IMR-90 (cell line): ENCODE measurements around the gene FNDC1. TPM values are rescaled to one million over a fixed set of nuclear protein-coding genes. Genes with fewer than 3 reads are reported as not detected.

Experiments used
- ATAC-seq: fragments of 200-7000 bp; cut with Tn5 transposase; 2 replicates; pipeline ENCODE4 v1.9.1; 2020; ENCODE audit warnings: low read depth, mild to moderate bottlenecking, moderate library complexity
- BruUV-seq: library from RNA; stranded (reverse); fragments of 400-500 nt; replicated peaks from 2 replicates; lab custom pipeline; 2021; lab: Mats Ljungman, UMichigan
- CTCF ChIA-PET: fragments of 300-600 bp; formaldehyde crosslinking; extraction: SDS; loops from one replicate; lab custom pipeline; 2021; ENCODE audit warnings: antibody characterized with exemption; lab: Yijun Ruan, JAX
- POLR2A ChIA-PET: fragments of 300-600 bp; sonication (Branson Sonifier 250); formaldehyde crosslinking; loops from one replicate; lab custom pipeline; 2022; ENCODE audit warnings: antibody characterized with exemption; ENCODE audit not compliant: unreplicated experiment; lab: Charles Lee
- DNase-seq: peaks from one replicate; pipeline ENCODE4 v3.0.0; 2013
- H2AFZ ChIP-seq: replicated peaks from 2 replicates; pipeline ENCODE3; 2013; ENCODE audit warnings: low read length, mild to moderate bottlenecking; ENCODE audit not compliant: poor library complexity
- H2AK5ac ChIP-seq: 2 replicates; pipeline ENCODE4 v1.6.1; 2013; ENCODE audit warnings: low read depth, low read length, inconsistent platforms
- H2AK9ac ChIP-seq: replicated peaks from 2 replicates; pipeline ENCODE3; 2013; ENCODE audit warnings: mild to moderate bottlenecking, low read depth, low read length, moderate library complexity; ENCODE audit not compliant: poor library complexity
- H2BK120ac ChIP-seq: 2 replicates; pipeline ENCODE4 v1.6.1; 2013; ENCODE audit warnings: low read depth, low read length, inconsistent platforms
- H2BK15ac ChIP-seq: 3 replicates; pipeline ENCODE4 v1.6.1; 2013; ENCODE audit warnings: low read depth, low read length, inconsistent platforms
- H2BK20ac ChIP-seq: 2 replicates; pipeline ENCODE4 v1.6.1; 2013; ENCODE audit warnings: low read depth, mild to moderate bottlenecking, inconsistent platforms, low read length, moderate library complexity
- H2BK5ac ChIP-seq: 2 replicates; pipeline ENCODE4 v1.6.1; 2013; ENCODE audit warnings: mild to moderate bottlenecking, low read depth, low read length, inconsistent platforms; ENCODE audit not compliant: poor library complexity, severe bottlenecking
- H3K14ac ChIP-seq: replicated peaks from 2 replicates; pipeline ENCODE4 v1.6.1; 2013; ENCODE audit warnings: low read depth, low read length, inconsistent platforms
- H3K18ac ChIP-seq: 2 replicates; pipeline ENCODE4 v1.6.1; 2013; ENCODE audit warnings: low read depth, low read length, control low read depth
- H3K23ac ChIP-seq: 2 replicates; pipeline ENCODE4 v1.6.1; 2013; ENCODE audit warnings: low read depth, low read length, inconsistent platforms
- H3K27ac ChIP-seq: 2 replicates; pipeline ENCODE4 v1.5.1; 2013; ENCODE audit warnings: mild to moderate bottlenecking, control low read depth, low read length; ENCODE audit not compliant: insufficient read depth
- H3K27me3 ChIP-seq: 2 replicates; pipeline ENCODE4 v1.6.1; 2013; ENCODE audit warnings: low read length; ENCODE audit not compliant: control insufficient read depth, insufficient read depth
- H3K36me3 ChIP-seq: 2 replicates; pipeline ENCODE4 v1.6.1; 2013; ENCODE audit warnings: low read length, mixed read lengths; ENCODE audit not compliant: control insufficient read depth, insufficient read depth
- H3K4ac ChIP-seq: 2 replicates; pipeline ENCODE4 v1.6.1; 2013; ENCODE audit warnings: low read depth, low read length, inconsistent platforms
- H3K4me1 ChIP-seq: 2 replicates; pipeline ENCODE4 v1.6.1; 2013; ENCODE audit warnings: low read length, mixed read lengths; ENCODE audit not compliant: control insufficient read depth, insufficient read depth
- H3K4me2 ChIP-seq: 2 replicates; pipeline ENCODE4 v1.6.1; 2013; ENCODE audit warnings: low read depth, mild to moderate bottlenecking, control low read depth, low read length, moderate library complexity
- H3K4me3 ChIP-seq: 2 replicates; pipeline ENCODE4 v1.5.1; 2013; ENCODE audit warnings: low read depth, mild to moderate bottlenecking, control low read depth, low read length, moderate library complexity; ENCODE audit not compliant: insufficient read depth
- H3K56ac ChIP-seq: 2 replicates; pipeline ENCODE4 v1.6.1; 2013; ENCODE audit warnings: low read length, inconsistent platforms; ENCODE audit not compliant: insufficient read depth; ENCODE audit errors: extremely low read depth
- H3K79me1 ChIP-seq, 2 experiments: 2 replicates each; pipeline ENCODE4 v1.6.1; 2013; ENCODE audit warnings: low read length in 2 of 2, inconsistent platforms in 1 of 2, low read depth in 1 of 2
- H3K9ac ChIP-seq: 2 replicates; pipeline ENCODE4 v1.6.1; 2013; ENCODE audit warnings: low read depth, low read length, control low read depth
- H3K9me1 ChIP-seq: 2 replicates; pipeline ENCODE4 v1.6.1; 2013; ENCODE audit warnings: low read length, inconsistent platforms; ENCODE audit not compliant: insufficient read depth
- H3K9me3 ChIP-seq: 2 replicates; pipeline ENCODE4 v1.6.1; 2013; ENCODE audit warnings: low read length; ENCODE audit not compliant: control insufficient read depth, insufficient read depth
- H4K20me1 ChIP-seq: 2 replicates; pipeline ENCODE4 v1.6.1; 2013; ENCODE audit warnings: low read length, inconsistent platforms; ENCODE audit not compliant: insufficient read depth
- H4K5ac ChIP-seq: 2 replicates; pipeline ENCODE4 v1.6.1; 2013; ENCODE audit warnings: mild to moderate bottlenecking, low read depth, low read length, control low read depth
- H4K8ac ChIP-seq, 2 experiments: 2 replicates each; pipeline ENCODE4 v1.6.1; 2013; ENCODE audit warnings: low read depth in 2 of 2, low read length in 2 of 2, control low read depth in 1 of 2, inconsistent platforms in 1 of 2
- H4K91ac ChIP-seq: 2 replicates; pipeline ENCODE4 v1.6.1; 2013; ENCODE audit warnings: low read depth, low read length, inconsistent platforms; ENCODE audit not compliant: insufficient read depth
- BHLHE40 ChIP-seq: fragments of 150-350 bp; IDR thresholded peaks from 2 replicates; pipeline ENCODE4 v1.6.1; 2016; ENCODE audit warnings: mild to moderate bottlenecking, low read depth, low read length
- CEBPB ChIP-seq: IDR thresholded peaks from 2 replicates; pipeline ENCODE4 v1.6.1; 2012; ENCODE audit warnings: low read depth, low read length, improper control_type of control experiment
- CHD1 ChIP-seq: IDR thresholded peaks from 2 replicates; pipeline ENCODE4 v1.6.1; 2012; ENCODE audit warnings: low read depth, low read length, improper control_type of control experiment
- CTCF ChIP-seq: conservative IDR thresholded peaks from 2 replicates; pipeline ENCODE4 v1.5.1; 2012; ENCODE audit warnings: mild to moderate bottlenecking, low read depth, low read length, improper control_type of control experiment
- ELK1 ChIP-seq: fragments of 150-350 bp; IDR thresholded peaks from 2 replicates; pipeline ENCODE4 v1.6.1; 2016; ENCODE audit warnings: low read depth, mild to moderate bottlenecking, low read length, moderate library complexity, borderline replicate concordance
- FOS ChIP-seq: fragments of 150-350 bp; IDR thresholded peaks from 2 replicates; pipeline ENCODE4 v1.6.1; 2016; ENCODE audit warnings: low read depth, low read length
- MAFK ChIP-seq: IDR thresholded peaks from 2 replicates; pipeline ENCODE4 v1.6.1; 2012; ENCODE audit warnings: low read depth, low read length, improper control_type of control experiment
- MAZ ChIP-seq: IDR thresholded peaks from 2 replicates; pipeline ENCODE4 v1.6.1; 2012; ENCODE audit warnings: low read depth, mild to moderate bottlenecking, low read length, improper control_type of control experiment, moderate library complexity, borderline replicate concordance
- MXI1 ChIP-seq: IDR thresholded peaks from 2 replicates; pipeline ENCODE4 v1.6.1; 2012; ENCODE audit warnings: low read depth, mild to moderate bottlenecking, low read length, moderate library complexity, borderline replicate concordance
- NFE2L2 ChIP-seq: fragments of 150-350 bp; IDR thresholded peaks from 2 replicates; pipeline ENCODE4 v1.6.1; 2016; ENCODE audit warnings: low read depth, mild to moderate bottlenecking, low read length
- POLR2A ChIP-seq: IDR thresholded peaks from 2 replicates; pipeline ENCODE4 v1.6.1; 2012; ENCODE audit warnings: mild to moderate bottlenecking, low read depth, low read length
- RAD21 ChIP-seq: IDR thresholded peaks from 2 replicates; pipeline ENCODE4 v1.6.1; 2012; ENCODE audit warnings: low read length, improper control_type of control experiment
- RCOR1 ChIP-seq: IDR thresholded peaks from 2 replicates; pipeline ENCODE4 v1.6.1; 2012; ENCODE audit warnings: mild to moderate bottlenecking, low read length, improper control_type of control experiment; ENCODE audit not compliant: insufficient replicate concordance
- RFX5 ChIP-seq: IDR thresholded peaks from 2 replicates; pipeline ENCODE4 v1.8.0; 2012; ENCODE audit warnings: low read depth, mild to moderate bottlenecking, low read length, moderate library complexity
- SMC3 ChIP-seq: fragments of 150-350 bp; IDR thresholded peaks from 2 replicates; pipeline ENCODE4 v1.6.1; 2016; ENCODE audit warnings: low read depth, mild to moderate bottlenecking, antibody characterized with exemption, low read length, moderate library complexity
- USF2 ChIP-seq: fragments of 150-350 bp; IDR thresholded peaks from 2 replicates; pipeline ENCODE4 v1.6.1; 2017; ENCODE audit warnings: mild to moderate bottlenecking, antibody characterized with exemption, low read length, low read depth
- WGBS, 2 experiments: methylation state at CpG; one replicate each; pipeline versions ENCODE4 v1.1.5 to v1.1.7; 2013; ENCODE audit warnings: missing lambda C conversion rate in 2 of 2; ENCODE audit not compliant: insufficient read length in 1 of 2; ENCODE audit errors: extremely low coverage in 2 of 2; 5-methylcytosine and 5-hydroxymethylcytosine counted together
- dilution Hi-C: fragments of 300-500 bp; cut with HindIII; formaldehyde crosslinking; loops from one replicate; pipeline ENCODE4 v1.14.3; 2018; ENCODE audit warnings: low sequenced_read_pairs; ENCODE audit not compliant: unreplicated experiment
- in situ Hi-C: fragments of 300-500 bp; cut with MboI; formaldehyde crosslinking; loops from 3 replicates; pipeline ENCODE4 v1.14.3; 2019; ENCODE audit warnings: low sequenced_read_pairs, inconsistent platforms, mixed read lengths
- intact Hi-C: fragments of 100-400 bp; cut with micrococcal nuclease; formaldehyde crosslinking; loops from 2 replicates; pipeline ENCODE4 v1.10.0; 2022
- polyA plus RNA-seq, 3 experiments: library from polyadenylated mRNA; depleted of rRNA; stranded (reverse); fragments of >200 nt; gene quantifications; 2 replicates each; pipeline ENCODE4 v1.2.3, GENCODE V29; 2012; ENCODE audit warnings: low replicate concordance in 1 of 3
- total RNA-seq: library from RNA; depleted of rRNA; stranded (reverse); fragments of >200 nt; gene quantifications from 2 replicates; pipeline ENCODE4 v1.2.3, GENCODE V29; 2012

Gene FNDC1
- total and polyA plus RNA-seq, 2 of the 4 experiments (the other 2 are of a cell fraction) = 0.03 TPM; not detected in 1

- Histone ChIP-seq H2BK5ac (no peak overlapping the region), H3K79me1 (no peaks in the 10 kb centered on the region), H3K27me3 (peaks cover 6% of the 10 kb centered on the region), H2AK9ac (no peak overlapping the region), H3K56ac (no peak overlapping the region), H2AFZ (no peak overlapping the region), H3K9me3 (no peaks in the 10 kb centered on the region), H3K4me1 (no peaks in the 10 kb centered on the region), H2BK20ac (no peak overlapping the region), H4K8ac (no peak overlapping the region), H3K23ac (no peak overlapping the region), H3K9ac (no peak overlapping the region), H4K91ac (no peak overlapping the region), H3K27ac (no peak overlapping the region), H2AK5ac (no peak overlapping the region), H3K9me1 (no peaks in the 10 kb centered on the region), H3K4me2 (no peak overlapping the region), H2BK120ac (no peak overlapping the region), H2BK15ac (no peak overlapping the region), H4K5ac (no peak overlapping the region), H4K20me1 (no peaks in the 10 kb centered on the region), H3K18ac (no peak overlapping the region), H3K36me3 (no peaks in the 10 kb centered on the region), H3K4me3 (no peak overlapping the region), H3K4ac (no peak overlapping the region), H3K14ac (no peak overlapping the region)
- in situ Hi-C loops = no loop called here
- intact Hi-C loops = no loop called here
- WGBS, 2 experiments = no CpG with 5 or more reads among the region's 5 CpGs
- dilution Hi-C loops = no loop called here
- ATAC-seq (no peak), DNase-seq (no peak)
- CTCF ChIA-PET = no interaction called here
- BruUV-seq = no TSS peak
- TF ChIP-seq RAD21 (no peak), MAFK (no peak), BHLHE40 (no peak), SMC3 (no peak), RFX5 (no peak), FOS (no peak), CHD1 (no peak), MXI1 (no peak), CTCF (no peak), MAZ (no peak), USF2 (no peak), NFE2L2 (no peak), ELK1 (no peak), CEBPB (no peak), RCOR1 (no peak), POLR2A (no peak)
- POLR2A ChIA-PET = no interaction called here
These were observed 50.9 kb downstream of the FNDC1 start for GRCh38 chr6:159220093-159220492.
